GM19324 (cell line): ENCODE results near the gene IL10RA.
A peak's percentile ranks its signal among the peaks of the same experiment; 100 is the strongest.
"Not testable (repeated sequence)": the region's sequence is repeated elsewhere in the genome, so short reads cannot be mapped to it uniquely, and the experiment has no call there.

Experiments used
- ATAC-seq: cut with Tn5 transposase; IDR thresholded peaks from one replicate; pipeline ENCODE4 v1.9.1; 2021; ENCODE audit warnings: mild to moderate bottlenecking, moderate library complexity; ENCODE audit not compliant: unreplicated experiment, low FRiP score

The IL10RA gene

GRCh38 chr11:117985953-117986887, at the start of gene IL10RA:
Gene IL10RA, plus strand, starts transcription at chr11:117986394. Its CDS starts 74 bp downstream, at chr11:117986468.
- ATAC-seq = peak; percentile 92

DNA sequence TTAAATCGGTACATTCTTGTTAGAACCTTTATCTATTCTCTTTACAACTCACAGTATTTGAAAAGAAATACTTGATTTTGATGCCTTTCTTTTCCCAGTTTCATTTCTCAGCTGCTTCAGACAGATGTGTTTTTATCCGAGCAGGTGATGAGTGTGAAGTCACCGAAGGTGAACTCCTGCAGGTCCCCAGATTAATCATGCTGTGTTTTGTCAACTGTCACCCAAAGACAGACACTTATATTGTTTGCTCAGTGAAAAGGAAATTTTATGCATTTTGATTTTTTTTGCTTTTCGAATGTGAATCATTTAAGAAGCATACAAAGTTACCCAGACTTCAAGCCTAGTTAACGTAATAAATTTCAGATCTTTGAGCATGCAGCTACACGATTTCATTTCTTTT, 49.2 kb upstream of the IL10RA start:
- no peak for ATAC-seq

DNA sequence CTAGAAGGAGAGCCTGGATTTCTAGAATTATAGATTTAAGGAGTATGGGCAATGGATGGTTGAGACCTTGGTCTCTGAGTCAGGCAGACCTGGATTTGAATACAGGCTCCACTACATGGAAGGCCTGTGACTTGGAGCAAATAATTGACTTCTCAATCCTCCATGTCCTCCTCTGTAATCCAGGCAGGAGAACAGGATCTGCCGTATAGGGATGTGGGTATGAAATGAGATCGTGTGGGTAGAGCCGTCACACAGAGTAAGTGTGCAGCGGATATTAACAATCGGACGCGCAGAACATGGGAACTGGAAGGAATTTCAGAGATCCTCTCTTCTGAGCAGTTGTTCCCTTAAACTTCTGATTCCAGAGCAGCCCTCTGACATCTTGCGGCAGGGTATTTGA, 45.5 kb upstream of the IL10RA start:
- no peak for ATAC-seq

- no peak for ATAC-seq
Measured at GRCh38 chr11:117941163-117941707, 45.0 kb upstream of the IL10RA start.

- ATAC-seq = no peak
Measured at GRCh38 chr11:117941976-117942654, 44.1 kb upstream of the IL10RA start.

DNA sequence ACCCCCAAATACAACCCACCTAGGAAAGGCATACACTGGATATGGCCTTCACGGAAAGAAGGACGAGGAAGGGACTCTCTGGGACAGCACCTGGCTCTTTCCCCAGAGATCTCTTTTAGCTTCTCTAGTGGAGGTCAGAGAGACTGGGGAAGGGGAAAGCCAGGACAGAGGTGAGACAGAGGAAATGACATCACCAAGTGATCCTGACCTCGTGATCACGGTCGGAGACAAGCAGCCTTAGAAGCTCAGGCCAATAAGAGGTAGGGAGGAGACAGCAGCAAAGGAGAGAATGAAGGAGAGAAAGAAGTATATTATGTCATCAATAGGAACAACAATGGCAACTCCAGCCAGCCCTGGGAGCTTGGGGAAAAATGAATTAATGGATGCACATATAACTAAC, 41.6 kb upstream of the IL10RA start:
- no peak for ATAC-seq

DNA sequence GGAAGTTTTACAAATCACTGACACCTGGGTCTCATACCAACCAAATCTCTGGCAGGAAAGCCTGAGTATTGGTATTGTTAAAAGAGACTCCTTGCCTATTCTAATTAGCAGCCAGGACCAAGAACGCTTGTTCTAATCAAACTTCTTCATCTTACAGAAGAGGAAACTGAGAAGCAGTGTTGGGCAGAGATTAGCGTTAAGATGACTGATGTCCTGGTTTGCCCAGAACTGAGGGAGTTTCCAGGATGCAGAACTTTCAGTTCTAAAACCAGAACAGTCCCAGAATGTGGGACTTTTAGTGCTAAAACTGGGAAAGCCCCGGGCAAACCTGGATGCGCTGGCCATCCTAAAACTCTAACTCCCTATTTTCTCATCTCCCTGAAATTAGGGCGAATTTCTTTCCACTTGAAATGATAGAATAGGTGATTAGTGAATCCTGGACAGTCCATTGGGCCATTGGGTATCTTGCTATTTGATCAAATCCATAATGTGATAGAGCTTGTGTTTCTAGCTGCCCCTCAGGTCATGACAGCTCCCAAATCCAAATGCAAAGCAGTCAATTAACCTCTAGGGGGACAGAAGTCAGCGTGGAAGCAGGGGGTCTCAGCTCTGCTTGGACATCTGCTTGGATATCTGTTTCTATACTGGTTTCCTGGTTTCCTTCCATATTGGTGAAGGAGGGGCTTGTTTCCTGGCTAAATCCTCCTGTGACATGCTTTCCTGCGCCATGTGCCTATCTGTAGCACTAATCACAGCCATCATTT, 41.0 kb upstream of the IL10RA start:
- no peak for ATAC-seq

- no peak for ATAC-seq
Measured at GRCh38 chr11:117946156-117946841, 39.9 kb upstream of the IL10RA start.

- ATAC-seq = no peak
Measured at GRCh38 chr11:117946842-117947526, 39.2 kb upstream of the IL10RA start.

DNA sequence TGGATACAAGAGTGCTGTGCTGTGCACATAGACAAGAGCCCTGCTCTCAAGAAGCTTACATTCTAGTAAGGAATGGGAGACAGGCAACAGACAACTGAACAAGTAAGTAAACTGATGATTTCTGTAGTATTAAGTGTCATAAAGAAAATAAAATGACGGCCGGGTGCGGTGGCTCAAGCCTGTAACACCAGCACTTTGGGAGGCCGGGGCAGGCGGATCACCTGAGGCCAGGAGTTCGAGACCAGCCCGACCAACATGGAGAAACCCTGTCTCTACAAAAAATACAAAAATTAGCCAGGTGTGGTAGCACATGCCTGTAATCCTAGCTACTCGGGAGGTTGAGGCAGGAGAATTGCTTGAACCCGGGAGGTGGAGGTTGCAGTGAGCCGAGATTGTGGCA, 38.4 kb upstream of the IL10RA start:
- not testable (repeated sequence) for ATAC-seq

DNA sequence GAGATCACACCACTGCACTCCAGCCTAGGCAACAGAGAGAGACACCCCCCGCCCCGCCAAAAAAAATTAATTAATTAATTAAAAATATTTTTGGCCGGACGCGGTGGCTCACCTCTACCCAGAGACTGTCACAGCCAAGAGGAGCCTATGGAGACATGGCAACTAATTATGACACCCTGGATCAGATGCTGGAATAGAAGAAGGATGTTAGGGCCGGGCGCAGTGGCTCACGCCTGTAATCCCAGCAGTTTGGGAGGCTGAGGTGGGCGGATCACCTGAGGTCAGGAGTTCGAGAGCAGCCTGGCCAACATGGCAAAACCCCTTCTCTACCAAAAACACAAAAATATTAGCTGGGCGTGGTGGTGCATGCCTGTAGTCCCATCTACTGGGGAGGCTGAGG, 37.7 kb upstream of the IL10RA start:
- ATAC-seq = not testable (repeated sequence)

DNA sequence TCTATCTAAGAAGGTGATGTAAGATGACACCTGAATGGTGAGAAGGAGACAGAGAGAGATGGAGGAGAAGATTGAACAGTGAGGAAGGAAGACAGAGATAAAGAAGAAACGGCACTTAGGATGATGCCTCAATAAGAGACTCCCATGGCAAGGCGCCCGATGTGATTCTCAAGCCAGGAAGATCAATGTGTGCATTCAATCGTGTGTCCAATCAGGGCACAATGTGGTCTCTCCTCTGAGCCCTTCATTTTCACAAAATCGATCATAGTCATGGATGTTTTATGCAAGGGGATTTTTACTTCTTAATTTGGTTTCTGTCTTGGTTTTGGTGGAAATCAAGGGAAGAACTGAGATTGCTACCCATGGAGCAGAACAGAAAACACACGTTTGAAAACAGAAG, 37.1 kb upstream of the IL10RA start:
- no peak for ATAC-seq

DNA sequence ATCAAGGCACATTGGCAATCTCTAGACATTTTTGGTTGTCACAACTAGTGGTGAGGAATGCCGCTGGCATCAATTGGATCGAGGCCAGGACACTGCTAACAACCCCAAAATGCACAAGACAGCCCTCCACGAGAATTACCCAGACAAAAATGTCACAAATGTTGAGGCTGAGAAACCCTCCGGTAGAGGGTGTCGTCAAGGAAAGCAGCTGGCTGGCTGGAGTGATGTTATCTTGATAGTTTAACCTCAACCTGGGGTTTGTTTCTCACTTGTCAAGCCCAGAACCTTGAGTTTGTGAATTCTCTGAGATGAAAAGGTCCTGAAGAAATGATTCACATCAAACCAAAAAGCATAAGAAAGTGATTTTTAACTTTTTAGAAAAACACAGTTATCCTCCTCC, 35.9 kb upstream of the IL10RA start:
- no peak for ATAC-seq

DNA sequence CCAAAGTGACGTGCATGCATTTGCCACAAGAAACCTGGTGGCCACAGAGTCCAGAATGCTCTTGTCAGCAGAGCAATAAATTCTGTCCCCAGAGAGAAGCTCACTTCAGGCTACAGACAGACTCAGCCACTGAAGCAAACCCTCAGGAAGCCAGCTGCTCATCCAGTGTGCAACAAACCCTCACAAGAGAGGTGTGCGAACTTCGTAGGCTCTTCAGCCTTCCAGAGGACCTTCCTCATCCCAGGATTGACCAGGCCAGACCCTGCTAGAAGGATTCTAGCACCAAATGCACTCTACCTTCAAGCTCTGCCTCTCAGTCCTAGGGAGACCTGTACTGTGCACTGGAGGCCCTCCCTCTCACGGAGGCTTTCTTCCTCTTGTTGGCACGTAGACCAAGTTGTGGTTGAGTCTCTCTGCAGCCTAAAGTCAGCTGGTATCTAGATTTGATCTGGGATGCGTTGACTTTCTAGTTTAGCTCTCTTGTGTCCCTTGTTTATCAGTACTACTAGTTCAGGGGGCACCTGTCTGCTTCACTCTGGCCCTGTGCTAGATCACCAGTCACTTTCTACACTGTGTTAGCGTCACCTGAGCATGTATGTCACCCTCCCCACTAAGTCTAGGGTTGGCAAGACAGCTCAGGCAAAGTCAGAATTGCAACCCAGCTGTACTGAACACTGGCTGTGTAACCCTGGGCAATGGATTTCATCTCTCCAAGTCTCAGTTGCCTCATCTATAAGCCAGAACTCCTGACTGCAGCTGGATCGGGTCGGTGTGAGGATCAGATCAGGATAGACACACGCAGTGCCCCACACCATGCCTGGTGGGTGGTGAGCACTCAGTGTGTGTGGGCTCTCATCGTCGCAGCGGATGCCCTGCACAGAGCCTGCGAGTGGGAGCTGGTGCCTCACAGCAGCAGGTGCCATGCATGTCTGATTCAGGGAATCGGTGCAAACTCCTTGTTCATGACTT, 34.9 kb upstream of the IL10RA start:
- no peak for ATAC-seq

GRCh38 chr11:117953024-117953671, 33.0 kb upstream of the IL10RA start:
- no peak for ATAC-seq

GRCh38 chr11:117958949-117959348, 27.2 kb upstream of the IL10RA start:
- ATAC-seq = no peak

DNA sequence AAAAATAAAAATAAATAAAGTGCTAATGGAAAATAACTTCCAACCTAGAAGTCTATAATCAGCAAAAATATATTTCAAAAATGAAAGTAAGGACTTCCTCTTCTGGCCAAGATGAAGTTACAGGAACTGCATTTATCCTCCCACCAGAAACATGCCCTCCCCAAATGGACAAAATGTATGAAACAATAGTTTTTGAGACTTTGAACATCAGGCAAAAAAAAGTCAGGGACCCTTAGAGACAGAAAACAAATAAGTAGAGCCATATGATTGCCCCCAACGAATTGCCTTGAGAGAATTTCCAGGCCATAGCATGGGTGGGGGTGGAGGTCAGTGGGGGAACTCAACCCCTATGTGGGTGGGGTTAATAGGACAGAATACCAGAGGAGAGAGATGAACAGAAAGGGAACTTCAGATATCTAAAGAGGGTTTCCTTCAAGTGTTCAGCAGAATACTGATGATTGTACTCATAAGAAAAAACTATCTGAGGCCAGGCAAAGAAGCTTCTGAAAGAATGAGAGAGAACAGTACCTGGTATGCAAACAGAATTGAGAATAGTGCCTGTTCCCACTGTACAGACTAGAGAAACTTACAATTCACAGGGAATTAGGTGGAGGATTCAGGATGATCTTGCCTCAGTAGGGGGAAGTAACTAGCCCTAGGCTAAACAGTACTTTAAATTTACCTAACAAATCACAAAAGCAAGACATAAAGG, 26.6 kb upstream of the IL10RA start:
- ATAC-seq = no peak
